Transverse colon (tissue), 3 donors: ENCODE data around the gene BLID.

Experiments
- CTCF ChIP-seq, 5 experiments: fragments of 200-600 bp in 3 of 5; fragments of 450-650 bp in 2 of 5; sonication (generic) in 3 of 5; IDR thresholded peaks; 1 replicate in 2 of 5; 2 replicates in 3 of 5; pipeline ENCODE4 v1.5.1; 2016 to 2017; ENCODE audit warnings: antibody characterized with exemption in 5 of 5, inconsistent platforms in 3 of 5, mild to moderate bottlenecking in 2 of 5, moderate library complexity in 1 of 5
- POLR2A ChIP-seq: fragments of 450-650 bp; IDR thresholded peaks from one replicate; pipeline ENCODE4 v1.6.1; 2016; ENCODE audit warnings: antibody characterized with exemption, mild to moderate bottlenecking, moderate library complexity

DNA sequence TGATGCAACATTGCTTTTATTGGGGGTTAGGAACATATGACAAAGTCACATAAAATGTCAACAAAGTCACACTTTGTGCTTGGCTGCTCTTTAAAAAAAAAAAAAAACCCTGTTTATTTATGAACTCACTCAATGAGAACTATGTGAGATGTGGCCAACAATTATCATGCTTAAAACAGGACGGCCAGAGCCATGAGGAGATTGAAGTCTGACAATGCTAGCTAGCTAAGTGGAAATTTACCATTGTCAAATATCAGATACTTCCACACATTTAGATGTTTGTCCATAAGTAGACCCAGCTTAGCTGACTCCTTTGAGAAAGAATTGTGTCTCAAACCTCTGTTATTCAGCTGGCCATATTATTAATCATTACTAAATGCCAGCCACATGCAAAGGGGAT lies 26.9 kb downstream of the BLID start:
- TF ChIP-seq CTCF (IDR thresholded peaks at IDR 0.05), result no peak
- no peak for TF ChIP-seq POLR2A
